CD14-positive monocyte (primary cell): ENCODE measurements around the gene HAND2. TPM values are rescaled to one million over a fixed set of nuclear protein-coding genes. Genes with fewer than 3 reads are reported as not detected.

Experiments used
- DNase-seq, 3 donors: peaks; one replicate each; pipeline ENCODE4 v3.0.0-alpha.2; 2011 to 2022
- H2AFZ ChIP-seq: 2 replicates; pipeline ENCODE4 v1.6.0; 2012; ENCODE audit warnings: mild to moderate bottlenecking, low read depth, low read length, inconsistent platforms; ENCODE audit not compliant: insufficient read depth, poor library complexity, severe bottlenecking
- H3K27ac ChIP-seq, 2 donors: 1 replicate in 1 of 2; 2 replicates in 1 of 2; pipeline ENCODE4 v1.5.1; 2012 to 2013; ENCODE audit warnings: low read length in 2 of 2, control low read depth in 1 of 2, inconsistent platforms in 1 of 2, low read depth in 1 of 2, mild to moderate bottlenecking in 1 of 2
- H3K27me3 ChIP-seq, 2 donors: one replicate each; pipeline versions ENCODE4 v1.6.0 to v1.6.1; 2011 to 2013; ENCODE audit warnings: low read length in 2 of 2; ENCODE audit not compliant: control insufficient read depth in 2 of 2, insufficient read depth in 2 of 2
- H3K36me3 ChIP-seq, 2 donors: replicated peaks in 1 of 2; 1 replicate in 1 of 2; 2 replicates in 1 of 2; pipeline versions ENCODE4 v1.5.1 to v1.6.1; 2012 to 2013; ENCODE audit warnings: low read length in 2 of 2, control low read depth in 1 of 2, inconsistent platforms in 1 of 2, mild to moderate bottlenecking in 1 of 2; ENCODE audit not compliant: insufficient read depth in 2 of 2, control insufficient read depth in 1 of 2
- H3K4me1 ChIP-seq, 2 donors: 1 replicate in 1 of 2; 2 replicates in 1 of 2; pipeline versions ENCODE4 v1.5.1 to v1.6.1; 2012 to 2013; ENCODE audit warnings: low read length in 2 of 2, control low read depth in 1 of 2, inconsistent platforms in 1 of 2, mild to moderate bottlenecking in 1 of 2, moderate library complexity in 1 of 2; ENCODE audit not compliant: insufficient read depth in 2 of 2, control insufficient read depth in 1 of 2
- H3K4me2 ChIP-seq: replicated peaks from 2 replicates; pipeline ENCODE3; 2012; ENCODE audit warnings: low read length, moderate library complexity, mild to moderate bottlenecking; ENCODE audit not compliant: poor library complexity, severe bottlenecking; ENCODE audit errors: extremely low read depth
- H3K4me3 ChIP-seq, 3 experiments: fragments of 200-600 bp in 1 of 3; sonication (generic) in 1 of 3; replicated peaks in 1 of 3; 1 replicate in 2 of 3; 2 replicates in 1 of 3; pipeline ENCODE4 v1.5.1; 2011 to 2013; ENCODE audit warnings: low read length in 3 of 3, mild to moderate bottlenecking in 3 of 3, control low read depth in 2 of 3, low read depth in 2 of 3, inconsistent platforms in 1 of 3, moderate library complexity in 1 of 3
- H3K79me2 ChIP-seq: 2 replicates; pipeline ENCODE4 v1.6.0; 2012; ENCODE audit warnings: mild to moderate bottlenecking, control low read depth, inconsistent platforms, low read length, moderate library complexity; ENCODE audit not compliant: insufficient read depth
- H3K9ac ChIP-seq: 2 replicates; pipeline ENCODE4 v1.6.0; 2017; ENCODE audit warnings: low read length, mild to moderate bottlenecking; ENCODE audit not compliant: insufficient read depth, poor library complexity, severe bottlenecking
- H3K9me3 ChIP-seq, 2 donors: replicated peaks in 1 of 2; 1 replicate in 1 of 2; 2 replicates in 1 of 2; pipeline versions ENCODE4 v1.5.1 to v1.6.1; 2012 to 2013; ENCODE audit warnings: low read length in 2 of 2, control low read depth in 1 of 2; ENCODE audit not compliant: control insufficient read depth in 1 of 2, insufficient read depth in 1 of 2
- H4K20me1 ChIP-seq: 2 replicates; pipeline ENCODE4 v1.6.0; 2012; ENCODE audit warnings: mild to moderate bottlenecking, low read length, control low read depth, moderate library complexity; ENCODE audit not compliant: insufficient read depth
- H3K27ac Mint-ChIP-seq, 7 donors: one replicate each; pipeline ENCODE4 v1.8.0; 2020; ENCODE audit warnings: mild to moderate bottlenecking in 7 of 7, mixed read lengths in 7 of 7, moderate library complexity in 6 of 7, inconsistent platforms in 2 of 7
- H3K27me3 Mint-ChIP-seq, 3 donors: one replicate each; pipeline ENCODE4 v1.8.0; 2021 to 2022; ENCODE audit warnings: low read depth in 3 of 3, mild to moderate bottlenecking in 3 of 3, mixed read lengths in 3 of 3, moderate library complexity in 3 of 3, inconsistent platforms in 1 of 3
- H3K36me3 Mint-ChIP-seq, 2 donors: one replicate each; pipeline ENCODE4 v1.8.0; 2020; ENCODE audit warnings: mixed read lengths in 2 of 2, inconsistent platforms in 1 of 2, mild to moderate bottlenecking in 1 of 2
- H3K4me1 Mint-ChIP-seq: one replicate; pipeline ENCODE4 v1.8.0; 2020; ENCODE audit warnings: mild to moderate bottlenecking, mixed read lengths
- H3K4me3 Mint-ChIP-seq, 2 donors: one replicate each; pipeline ENCODE4 v1.8.0; 2020; ENCODE audit warnings: mild to moderate bottlenecking in 2 of 2, mixed read lengths in 2 of 2, moderate library complexity in 1 of 2
- H3K9me3 Mint-ChIP-seq, 7 donors: one replicate each; pipeline ENCODE4 v1.8.0; 2020 to 2022; ENCODE audit warnings: mixed read lengths in 7 of 7, mild to moderate bottlenecking in 6 of 7, moderate library complexity in 6 of 7, inconsistent platforms in 2 of 7
- CTCF ChIP-seq: fragments of 200-600 bp; IDR thresholded peaks from one replicate; pipeline ENCODE4 v1.8.0; 2022; ENCODE audit warnings: antibody characterized with exemption, mild to moderate bottlenecking
- WGBS: methylation state at CpG from one replicate; pipeline ENCODE4 v1.1.5; 2013; ENCODE audit warnings: missing lambda C conversion rate; ENCODE audit not compliant: insufficient coverage; 5-methylcytosine and 5-hydroxymethylcytosine counted together
- intact Hi-C, 2 donors: fragments of 100-400 bp; cut with micrococcal nuclease; formaldehyde crosslinking; loops; one replicate each; pipeline versions ENCODE4 v1.15.0 to v1.15.1; 2023
- polyA plus RNA-seq, 3 donors: library from polyadenylated mRNA; depleted of rRNA in 1 of 3; unstranded in 2 of 3; stranded (reverse) in 1 of 3; fragments of 300-500 nt in 2 of 3; fragments of >200 nt in 1 of 3; fragmentation: Illumina TruSeq in 2 of 3; gene quantifications; 1 replicate in 2 of 3; 2 replicates in 1 of 3; pipeline ENCODE4 v1.2.3, GENCODE V29; 2012 to 2021

HAND2 gene
- polyA plus RNA-seq, 3 donors = not detected

GRCh38 chr4:173494013-173494970, 35.7 kb downstream of the HAND2 start:
- Histone ChIP-seq H4K20me1 (no peaks in the 10 kb centered on the region), H3K9ac (no peak overlapping the region), H3K27ac (no peak overlapping the region), H3K4me3 (peak overlapping the region; percentile 17 to 74 (median 32)), H3K36me3 (no peaks in the 10 kb centered on the region), H3K9me3 (peaks cover 0 to 4% of the 10 kb centered on the region in 2 donors), H3K4me2 (peak overlapping the region; percentile 70), H3K79me2 (no peaks in the 10 kb centered on the region), H3K27me3 (peaks cover 9 to 23% of the 10 kb centered on the region in 2 donors), H2AFZ (peak overlapping the region; percentile 89), H3K4me1 (peaks cover 45 to 59% of the 10 kb centered on the region in 2 donors)
- intact Hi-C loops = loop anchor here (10.0 kb wide), 3 partner anchors 69 to 179 kb away; partner anchors contain the start of gene HMGB2 (in 1 of the 2)
- peak in 2 of 3 donors; percentile 54 to 64 for DNase-seq
- H3K27me3 Mint-ChIP-seq = peaks cover 14 to 26% (median 19%) of the 10 kb centered on the region in 3 donors
- peak overlapping the region; percentile 77 to 92 for H3K4me3 Mint-ChIP-seq
- peak; percentile 85 for TF ChIP-seq CTCF
- peaks cover 54% of the 10 kb centered on the region for H3K4me1 Mint-ChIP-seq
- H3K36me3 Mint-ChIP-seq = peaks cover 0 to 3% of the 10 kb centered on the region in 2 donors
- peaks cover 3 to 13% (median 7%) of the 10 kb centered on the region in 7 donors for H3K9me3 Mint-ChIP-seq
- WGBS = 15% methylated on average over 33 of the region's 40 CpGs
- peak overlapping the region in 2 of 7 donors; percentile 41 to 45 for H3K27ac Mint-ChIP-seq

- intact Hi-C loops = loop anchor here (10.0 kb wide), 3 partner anchors 68 to 178 kb away; partner anchors contain the start of gene HMGB2 (in 1 of the 2)
- peaks cover 9 to 22% of the 10 kb centered on the region in 2 donors for H3K27me3 ChIP-seq
- Mint-ChIP-seq H3K4me3 (no peak overlapping the region), H3K27ac (peak overlapping the region in 2 of 7 donors; percentile 0 to 81), H3K4me1 (peaks cover 49% of the 10 kb centered on the region), H3K9me3 (peaks cover 3 to 13% (median 7%) of the 10 kb centered on the region in 7 donors), H3K36me3 (peaks cover 0 to 3% of the 10 kb centered on the region in 2 donors), H3K27me3 (peaks cover 14 to 22% (median 19%) of the 10 kb centered on the region in 3 donors)
- H3K9me3 ChIP-seq = peaks cover 0 to 4% of the 10 kb centered on the region in 2 donors
- H4K20me1 ChIP-seq = no peaks in the 10 kb centered on the region
- no peak overlapping the region for H3K4me2 ChIP-seq
- no peak overlapping the region for H3K27ac ChIP-seq
- no CpG with 5 or more reads among the region's 4 CpGs for WGBS
- H2AFZ ChIP-seq = no peak overlapping the region
- no peaks in the 10 kb centered on the region for H3K79me2 ChIP-seq
- no peak for TF ChIP-seq CTCF
- no peaks in the 10 kb centered on the region for H3K36me3 ChIP-seq
- no peak overlapping the region for H3K4me3 ChIP-seq
- H3K4me1 ChIP-seq = peaks cover 37 to 50% of the 10 kb centered on the region in 2 donors
- DNase-seq = no peak
- H3K9ac ChIP-seq = no peak overlapping the region
These were observed 37.0 kb downstream of the HAND2 start for GRCh38 chr4:173493041-173493440.
